ENCODE data around the gene SMG1.
"Not testable (repeated sequence)": the region's sequence is repeated elsewhere in the genome, so short reads cannot be mapped to it uniquely, and the experiment has no call there.

SMG1 gene

DNA sequence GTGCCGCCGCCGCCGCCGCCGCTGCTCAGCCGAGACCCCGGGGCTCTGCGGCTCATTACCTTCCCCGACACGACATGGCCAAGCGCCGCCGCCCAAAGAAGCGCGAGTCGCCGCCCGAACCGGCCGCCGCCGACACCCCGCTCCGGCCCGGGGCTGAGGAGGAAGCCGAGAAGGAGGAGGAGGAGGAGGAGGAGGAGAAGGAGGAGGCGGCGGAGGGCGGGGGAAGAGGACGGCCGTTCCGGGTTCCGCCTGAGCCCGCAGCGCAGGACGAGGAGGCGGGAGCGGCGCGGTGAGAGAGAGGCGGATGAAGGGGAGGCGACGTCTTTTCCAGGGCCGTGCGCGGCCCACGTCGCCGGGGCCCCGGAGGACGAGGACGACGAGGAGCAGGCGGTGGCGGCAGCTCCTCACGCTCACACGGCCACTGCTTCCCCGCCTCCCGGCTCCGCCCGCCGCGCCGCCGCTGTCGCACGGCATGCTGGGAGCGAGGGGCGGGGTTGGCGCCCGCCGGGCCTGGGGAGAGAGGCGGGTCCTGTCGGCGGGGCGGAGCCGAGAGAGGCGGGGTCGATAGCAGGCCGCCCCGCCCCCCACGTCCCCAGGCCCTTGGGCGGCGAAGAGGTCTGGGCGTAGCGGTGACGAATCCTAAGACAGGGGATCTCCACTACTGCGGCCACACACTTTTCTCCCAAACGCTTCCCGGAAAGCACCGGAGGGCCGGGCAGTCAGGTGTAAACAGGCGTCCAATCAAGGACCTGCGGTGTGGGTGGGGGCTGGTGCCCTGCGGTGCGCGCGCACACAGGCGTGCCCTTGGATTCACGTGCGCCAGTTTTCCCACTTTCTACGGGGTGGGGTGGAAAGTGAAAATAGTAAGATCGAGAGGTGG lies at the start of gene SMG1:
Gene SMG1 (minus strand): TSS at position 423 of the 880 bp plus-strand sequence. CDS start 367 bp downstream, at position 56.
- H3K4me1 ChIP-seq (ENCODE audit: insufficient read depth, low read length); H3K36me3 ChIP-seq (ENCODE audit: insufficient read depth, low read depth, low read length); H3K27me3 ChIP-seq (ENCODE audit: insufficient read depth, low read length); H3K9me3 ChIP-seq (ENCODE audit: insufficient read depth, low read depth, low read length): not testable (repeated sequence)
- Histone ChIP-seq H3K27ac (ENCODE audit: low read length) (peak within 1 kb of the TSS; percentile 97), H3K4me3 (ENCODE audit: low read length) (peak within 1 kb of the TSS; percentile 94), H3K9ac (ENCODE audit: low read depth, low read length) (peak within 1 kb of the TSS; percentile 92)

- Histone ChIP-seq H3K9ac (ENCODE audit: low read depth, low read length) (no peak overlapping the region), H3K4me3 (ENCODE audit: low read length) (no peak overlapping the region), H3K9me3 (ENCODE audit: insufficient read depth, low read depth, low read length) (no peaks in the 10 kb centered on the region), H3K4me1 (ENCODE audit: insufficient read depth, low read length) (no peaks in the 10 kb centered on the region), H3K27ac (ENCODE audit: low read length) (no peak overlapping the region), H3K27me3 (ENCODE audit: insufficient read depth, low read length) (no peaks in the 10 kb centered on the region), H3K36me3 (ENCODE audit: insufficient read depth, low read depth, low read length) (no peaks in the 10 kb centered on the region)
Measured at GRCh38 chr16:18975109-18975508, 48.9 kb upstream of the SMG1 start.

DNA sequence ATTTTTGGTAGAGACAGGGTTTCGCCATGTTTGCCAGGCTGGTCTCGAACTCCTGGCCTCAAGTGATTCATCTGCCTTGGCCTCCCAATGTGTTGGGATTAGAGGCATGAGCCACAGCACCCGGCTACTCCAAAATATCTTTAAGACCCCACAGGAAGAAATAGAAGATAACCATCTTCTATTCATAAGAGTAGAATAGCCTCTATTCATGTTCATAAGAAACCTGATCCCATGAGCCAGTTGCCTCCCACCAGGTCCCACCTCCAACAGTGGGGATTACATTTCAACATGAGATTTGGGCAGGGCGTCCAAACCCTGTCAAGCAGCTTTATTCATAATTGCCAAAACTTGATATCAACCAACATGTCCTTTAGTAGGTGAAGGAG lies 43.6 kb upstream of the SMG1 start:
- no peaks in the 10 kb centered on the region for H3K27me3 ChIP-seq (ENCODE audit: insufficient read depth, low read length)
- no peak overlapping the region for H3K27ac ChIP-seq (ENCODE audit: low read length)
- H3K4me3 ChIP-seq (ENCODE audit: low read length) = no peak overlapping the region
- no peak overlapping the region for H3K9ac ChIP-seq (ENCODE audit: low read depth, low read length)
- H3K4me1 ChIP-seq (ENCODE audit: insufficient read depth, low read length) = 0 out of 2 replicates have a peak, but pooled peaks cover 3% of the 10 kb centered on the region
- H3K36me3 ChIP-seq (ENCODE audit: insufficient read depth, low read depth, low read length) = no peaks in the 10 kb centered on the region
- no peaks in the 10 kb centered on the region for H3K9me3 ChIP-seq (ENCODE audit: insufficient read depth, low read depth, low read length)

- Histone ChIP-seq H3K4me3 (ENCODE audit: low read length) (peak overlapping the region; percentile 58), H3K4me1 (ENCODE audit: insufficient read depth, low read length) (0 out of 2 replicates have a peak, but pooled peaks cover 3% of the 10 kb centered on the region), H3K9ac (ENCODE audit: low read depth, low read length) (no peak overlapping the region)
Measured at GRCh38 chr16:18969050-18969854, 43.0 kb upstream of the SMG1 start.

DNA sequence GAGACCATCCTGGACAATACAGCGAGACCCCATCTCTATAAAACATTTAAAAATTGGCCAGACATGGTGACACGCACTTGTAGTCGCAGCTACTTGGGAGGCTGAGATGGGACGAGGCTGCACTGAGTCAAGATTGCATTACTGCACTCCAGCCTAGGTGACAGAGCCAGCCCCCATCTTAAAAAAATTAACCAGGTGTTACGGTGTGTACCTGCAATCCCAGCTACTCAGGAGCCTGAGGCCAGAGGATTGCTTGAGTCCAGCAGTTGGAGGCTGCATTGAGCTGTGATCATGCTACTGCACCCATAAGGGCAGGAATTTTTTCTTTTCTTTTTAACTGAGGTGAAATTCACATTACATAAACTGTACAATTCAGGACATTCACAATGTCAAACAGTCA lies 40.6 kb upstream of the SMG1 start:
- Histone ChIP-seq H3K4me1 (ENCODE audit: insufficient read depth, low read length) (0 out of 2 replicates have a peak, but pooled peaks cover 3% of the 10 kb centered on the region), H3K9me3 (ENCODE audit: insufficient read depth, low read depth, low read length) (no peaks in the 10 kb centered on the region), H3K27ac (ENCODE audit: low read length) (no peak overlapping the region), H3K27me3 (ENCODE audit: insufficient read depth, low read length) (no peaks in the 10 kb centered on the region), H3K4me3 (ENCODE audit: low read length) (no peak overlapping the region), H3K9ac (ENCODE audit: low read depth, low read length) (no peak overlapping the region), H3K36me3 (ENCODE audit: insufficient read depth, low read depth, low read length) (no peaks in the 10 kb centered on the region)

More at GRCh38 chr16:18969050-18969854, 43.0 kb upstream of the SMG1 start:
- no peaks in the 10 kb centered on the region for H3K9me3 ChIP-seq (ENCODE audit: insufficient read depth, low read depth, low read length)
- no peaks in the 10 kb centered on the region for H3K27me3 ChIP-seq (ENCODE audit: insufficient read depth, low read length)
- no peak overlapping the region for H3K27ac ChIP-seq (ENCODE audit: low read length)
- H3K36me3 ChIP-seq (ENCODE audit: insufficient read depth, low read depth, low read length) = no peaks in the 10 kb centered on the region

DNA sequence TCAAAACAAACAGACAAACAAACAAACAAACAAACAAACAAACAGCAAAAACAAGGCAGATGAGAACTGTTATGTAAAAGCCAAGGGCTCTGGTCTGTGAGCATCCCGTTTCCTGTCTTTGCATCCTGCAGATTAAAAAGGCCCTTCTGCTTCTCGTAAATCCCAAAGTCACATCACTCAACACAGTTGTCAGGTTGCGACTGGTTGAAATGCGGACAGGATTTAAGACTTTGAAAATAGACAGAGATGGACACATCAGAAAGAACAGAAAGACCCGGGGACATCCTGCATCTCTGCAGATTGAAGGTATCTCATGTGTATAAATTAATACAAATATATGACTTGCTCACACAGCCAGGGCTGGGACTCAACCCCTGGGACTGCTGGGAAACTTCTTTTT lies 39.3 kb upstream of the SMG1 start:
- H3K4me3 ChIP-seq (ENCODE audit: low read length) = no peak overlapping the region
- H3K4me1 ChIP-seq (ENCODE audit: insufficient read depth, low read length) = 0 out of 2 replicates have a peak, but pooled peaks cover 3% of the 10 kb centered on the region
- H3K36me3 ChIP-seq (ENCODE audit: insufficient read depth, low read depth, low read length) = no peaks in the 10 kb centered on the region
- H3K27ac ChIP-seq (ENCODE audit: low read length) = no peak overlapping the region
- H3K9me3 ChIP-seq (ENCODE audit: insufficient read depth, low read depth, low read length) = no peaks in the 10 kb centered on the region
- no peaks in the 10 kb centered on the region for H3K27me3 ChIP-seq (ENCODE audit: insufficient read depth, low read length)
- H3K9ac ChIP-seq (ENCODE audit: low read depth, low read length) = no peak overlapping the region

GRCh38 chr16:18959031-18959505 lies 32.9 kb upstream of the SMG1 start:
- H3K27ac ChIP-seq (ENCODE audit: low read length) = no peak overlapping the region
- 0 out of 2 replicates have a peak overlapping the region, but pooled peaks have one; percentile 2 for H3K9ac ChIP-seq (ENCODE audit: low read depth, low read length)
- H3K36me3 ChIP-seq (ENCODE audit: insufficient read depth, low read depth, low read length) = no peaks in the 10 kb centered on the region
- H3K4me1 ChIP-seq (ENCODE audit: insufficient read depth, low read length) = no peaks in the 10 kb centered on the region
- H3K4me3 ChIP-seq (ENCODE audit: low read length) = no peak overlapping the region
- no peaks in the 10 kb centered on the region for H3K27me3 ChIP-seq (ENCODE audit: insufficient read depth, low read length)
- no peaks in the 10 kb centered on the region for H3K9me3 ChIP-seq (ENCODE audit: insufficient read depth, low read depth, low read length)

GRCh38 chr16:18958621-18959029 lies 32.4 kb upstream of the SMG1 start:
- H3K4me1 ChIP-seq (ENCODE audit: insufficient read depth, low read length) = no peaks in the 10 kb centered on the region
- H3K4me3 ChIP-seq (ENCODE audit: low read length) = no peak overlapping the region
- H3K27ac ChIP-seq (ENCODE audit: low read length) = no peak overlapping the region
- no peak overlapping the region for H3K9ac ChIP-seq (ENCODE audit: low read depth, low read length)
- H3K9me3 ChIP-seq (ENCODE audit: insufficient read depth, low read depth, low read length) = no peaks in the 10 kb centered on the region
- H3K27me3 ChIP-seq (ENCODE audit: insufficient read depth, low read length) = no peaks in the 10 kb centered on the region
- H3K36me3 ChIP-seq (ENCODE audit: insufficient read depth, low read depth, low read length) = no peaks in the 10 kb centered on the region

GRCh38 chr16:18956658-18957241 lies 30.5 kb upstream of the SMG1 start:
- H3K36me3 ChIP-seq (ENCODE audit: insufficient read depth, low read depth, low read length); H3K27me3 ChIP-seq (ENCODE audit: insufficient read depth, low read length); H3K9ac ChIP-seq (ENCODE audit: low read depth, low read length); H3K9me3 ChIP-seq (ENCODE audit: insufficient read depth, low read depth, low read length); H3K4me3 ChIP-seq (ENCODE audit: low read length); H3K27ac ChIP-seq (ENCODE audit: low read length); H3K4me1 ChIP-seq (ENCODE audit: insufficient read depth, low read length): not testable (repeated sequence)

DNA sequence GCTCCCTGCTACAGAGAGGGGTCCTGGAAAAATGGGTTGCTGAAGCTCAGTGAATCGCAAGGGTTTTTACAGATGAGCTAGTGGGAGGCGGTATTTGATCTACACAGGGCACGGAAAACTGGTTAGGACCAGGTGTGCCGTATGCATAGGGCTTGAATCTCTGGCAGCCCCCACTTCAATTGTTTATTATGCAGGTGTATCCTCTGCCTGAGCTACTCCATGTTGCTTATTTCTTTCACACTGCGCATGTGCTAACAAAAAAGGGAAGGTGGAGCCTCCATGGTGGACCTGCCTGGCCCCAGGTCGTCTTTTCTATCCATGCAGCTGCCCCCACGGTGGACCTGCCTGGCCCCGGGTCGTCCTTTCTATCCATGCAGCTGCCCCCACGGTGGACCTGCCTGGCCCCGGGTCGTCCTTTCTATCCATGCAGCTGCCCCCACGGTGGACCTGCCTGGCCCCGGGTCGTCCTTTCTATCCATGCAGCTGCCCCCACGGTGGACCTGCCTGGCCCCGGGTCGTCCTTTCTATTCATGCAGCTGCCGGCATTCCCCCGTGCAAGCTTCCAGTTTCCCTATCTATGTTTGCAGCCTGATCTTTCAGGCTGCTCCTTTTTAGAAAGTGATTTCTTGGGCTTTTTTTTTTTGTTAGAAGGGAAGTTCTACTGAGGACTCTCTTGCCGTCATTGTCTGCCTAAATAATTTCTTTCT lies 29.8 kb upstream of the SMG1 start:
- H3K4me1 ChIP-seq (ENCODE audit: insufficient read depth, low read length); H3K27ac ChIP-seq (ENCODE audit: low read length); H3K9me3 ChIP-seq (ENCODE audit: insufficient read depth, low read depth, low read length); H3K4me3 ChIP-seq (ENCODE audit: low read length); H3K36me3 ChIP-seq (ENCODE audit: insufficient read depth, low read depth, low read length); H3K27me3 ChIP-seq (ENCODE audit: insufficient read depth, low read length); H3K9ac ChIP-seq (ENCODE audit: low read depth, low read length): not testable (repeated sequence)

GRCh38 chr16:18953547-18953946 lies 27.3 kb upstream of the SMG1 start:
- Histone ChIP-seq H3K27me3 (ENCODE audit: insufficient read depth, low read length) (no peaks in the 10 kb centered on the region), H3K27ac (ENCODE audit: low read length) (no peak overlapping the region), H3K36me3 (ENCODE audit: insufficient read depth, low read depth, low read length) (no peaks in the 10 kb centered on the region), H3K9me3 (ENCODE audit: insufficient read depth, low read depth, low read length) (no peaks in the 10 kb centered on the region), H3K9ac (ENCODE audit: low read depth, low read length) (no peak overlapping the region), H3K4me3 (ENCODE audit: low read length) (no peak overlapping the region), H3K4me1 (ENCODE audit: insufficient read depth, low read length) (no peaks in the 10 kb centered on the region)

All from iPS-20b (cell line).